Hematopoietic multipotent progenitor cell treated with erythropoietin and hydrocortisone succinate and interleukin-3 and kit ligand, for 17 days (in vitro differentiated cells): ENCODE measurements around the gene LRP1B.
"Not testable (repeated sequence)": the region's sequence is repeated elsewhere in the genome, so short reads cannot be mapped to it uniquely, and the experiment has no call there.

ENCODE experiments used
- DNase-seq: peaks from one replicate; pipeline ENCODE4 v3.0.0-alpha.2; 2015; ENCODE audit warnings: low spot score

Gene LRP1B

GRCh38 chr2:140683658-140684057 is 1447.2 kb downstream of the LRP1B start:
- no peak for DNase-seq

GRCh38 chr2:140680862-140681261 is 1450.0 kb downstream of the LRP1B start:
- DNase-seq, result no peak

GRCh38 chr2:140679752-140680151 is 1451.1 kb downstream of the LRP1B start:
- DNase-seq, result no peak

DNA sequence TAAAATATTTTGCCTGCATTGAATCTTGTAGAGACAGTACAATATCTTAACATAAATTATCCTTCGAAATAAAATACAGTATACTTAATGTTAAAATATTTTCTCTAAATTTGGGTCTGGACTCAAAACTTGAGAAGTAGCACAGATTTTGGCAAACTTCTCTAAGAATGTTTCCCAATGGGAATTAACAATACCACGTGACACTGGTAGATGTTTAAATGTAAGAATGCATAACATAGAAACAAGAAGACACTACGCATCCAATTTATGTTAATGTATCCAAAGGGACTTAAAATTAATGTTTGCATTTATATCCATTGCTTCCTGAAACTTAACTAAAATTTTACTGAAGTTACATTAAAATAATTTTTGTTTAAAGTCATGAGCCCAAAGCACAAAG is 1460.9 kb downstream of the LRP1B start:
- DNase-seq, result no peak

DNA sequence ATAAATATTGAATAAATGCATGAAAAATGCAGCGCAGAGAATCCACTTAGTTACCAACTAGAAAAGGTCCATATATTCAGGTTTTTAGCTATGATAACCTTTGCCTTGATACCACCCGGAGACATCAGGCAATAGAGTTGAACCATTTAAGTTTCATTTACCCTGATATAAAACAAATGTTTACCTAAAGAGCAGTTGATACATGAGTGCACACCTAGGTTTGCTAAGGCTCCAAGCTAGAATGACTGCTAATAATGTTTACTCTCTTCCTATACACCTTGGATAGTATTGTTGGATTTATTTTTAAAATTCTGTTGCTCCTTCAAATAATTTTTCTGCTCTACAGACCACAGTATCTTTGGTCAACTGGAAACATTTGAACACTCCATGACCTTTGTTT is 1463.6 kb downstream of the LRP1B start:
- DNase-seq, result no peak

- DNase-seq, result no peak
Observed at GRCh38 chr2:140662504-140662903, 1468.3 kb downstream of the LRP1B start.

DNA sequence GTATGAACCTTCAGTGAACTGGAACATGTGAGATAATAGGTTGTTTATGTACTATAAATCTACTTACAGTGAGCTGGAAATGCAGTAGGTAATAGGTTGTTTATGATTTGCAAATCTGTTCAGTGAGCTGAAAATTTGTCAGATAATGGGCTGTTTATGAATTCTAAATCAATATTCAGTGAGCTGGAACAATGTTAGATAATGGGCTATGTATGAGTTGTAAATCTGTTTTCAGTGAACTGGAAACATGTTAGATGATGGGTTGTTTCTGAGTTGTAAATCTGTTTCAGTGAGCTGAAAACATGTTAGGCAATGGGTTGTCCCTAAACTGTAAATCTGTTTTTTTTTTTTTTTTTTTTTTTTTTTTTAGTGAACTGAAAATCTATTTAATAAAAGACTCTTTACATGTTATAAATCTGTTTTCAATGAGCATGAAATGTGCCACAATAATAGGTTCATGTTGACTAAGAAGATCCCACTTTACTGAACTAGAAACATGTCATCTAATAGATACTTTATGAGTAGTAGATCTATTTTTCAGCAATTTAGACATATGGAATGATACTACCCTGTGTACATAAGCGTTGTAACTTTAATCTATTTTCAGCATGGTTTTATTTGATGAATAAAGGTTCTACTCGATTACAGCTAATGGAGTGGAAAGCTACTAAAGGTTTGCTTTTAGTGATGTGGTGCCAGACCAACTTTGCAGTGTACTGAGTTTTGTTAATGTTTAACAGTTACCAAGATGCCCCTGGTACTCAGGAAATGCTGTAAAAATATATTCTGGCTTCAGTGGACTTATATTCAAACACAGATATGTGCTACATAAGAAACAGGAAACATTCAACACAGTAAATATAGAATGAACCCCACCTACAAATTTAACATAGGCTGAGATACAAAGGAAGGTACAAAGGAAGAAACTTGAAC is 1471.8 kb downstream of the LRP1B start:
- no peak for DNase-seq

DNA sequence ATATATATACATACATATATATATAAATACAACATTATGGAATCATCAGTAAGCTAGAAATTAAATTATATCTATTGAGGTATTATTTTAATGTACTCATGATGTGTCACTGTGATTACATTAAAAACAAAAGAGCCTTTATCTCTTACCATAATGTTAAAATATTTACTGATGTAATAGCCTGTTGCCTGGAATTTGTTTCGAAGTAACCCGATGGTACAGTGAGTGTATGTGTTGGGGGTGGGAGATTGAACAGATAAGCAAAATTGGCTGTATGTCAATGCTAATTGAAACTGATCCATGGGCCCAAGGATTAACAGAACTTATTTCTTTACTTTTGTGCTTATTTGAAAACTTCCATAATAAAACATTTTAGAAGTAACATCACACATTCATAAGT is 1473.2 kb downstream of the LRP1B start:
- no peak for DNase-seq

DNA sequence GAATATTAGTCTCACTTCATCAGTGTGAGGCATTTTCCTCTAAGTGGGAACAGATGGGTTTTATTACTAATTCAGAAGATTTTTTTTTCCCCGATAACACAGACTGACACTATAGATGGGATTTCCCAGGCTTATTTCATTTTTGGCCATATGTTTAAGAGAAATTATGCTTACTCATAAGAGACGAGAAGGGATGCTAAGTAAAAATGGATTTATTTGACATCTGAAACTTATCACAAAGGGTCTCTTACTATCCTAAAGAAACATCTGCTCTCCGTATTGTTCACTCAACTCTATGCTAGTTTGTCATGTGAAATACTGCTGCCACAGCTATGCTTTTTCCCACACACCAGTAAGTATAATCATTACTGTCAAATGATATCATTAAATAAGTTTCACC is 1476.3 kb downstream of the LRP1B start:
- no peak for DNase-seq

DNA sequence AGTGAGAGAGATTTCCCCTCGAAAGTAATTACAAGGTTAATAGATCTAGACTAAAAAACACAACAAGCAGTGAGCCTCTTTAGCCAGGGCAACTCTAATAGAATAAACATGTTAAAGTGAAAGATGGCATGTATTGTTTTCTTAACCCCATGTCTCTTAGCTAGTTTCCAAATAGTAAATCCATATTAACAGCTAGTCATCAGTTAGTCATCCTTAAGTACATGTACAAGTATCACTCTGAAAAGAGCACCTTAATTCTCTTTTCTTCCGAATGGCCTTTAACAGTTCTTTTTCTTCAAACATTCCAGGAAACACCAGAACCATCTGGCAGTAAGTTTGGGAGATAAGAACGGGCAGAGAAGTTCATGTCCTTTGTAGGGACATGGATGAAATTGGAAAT is 1480.0 kb downstream of the LRP1B start:
- DNase-seq, result no peak

- not testable (repeated sequence) for DNase-seq
Observed at GRCh38 chr2:140650134-140650533, 1480.7 kb downstream of the LRP1B start.

- DNase-seq, result no peak
Observed at GRCh38 chr2:140648393-140648792, 1482.4 kb downstream of the LRP1B start.

DNA sequence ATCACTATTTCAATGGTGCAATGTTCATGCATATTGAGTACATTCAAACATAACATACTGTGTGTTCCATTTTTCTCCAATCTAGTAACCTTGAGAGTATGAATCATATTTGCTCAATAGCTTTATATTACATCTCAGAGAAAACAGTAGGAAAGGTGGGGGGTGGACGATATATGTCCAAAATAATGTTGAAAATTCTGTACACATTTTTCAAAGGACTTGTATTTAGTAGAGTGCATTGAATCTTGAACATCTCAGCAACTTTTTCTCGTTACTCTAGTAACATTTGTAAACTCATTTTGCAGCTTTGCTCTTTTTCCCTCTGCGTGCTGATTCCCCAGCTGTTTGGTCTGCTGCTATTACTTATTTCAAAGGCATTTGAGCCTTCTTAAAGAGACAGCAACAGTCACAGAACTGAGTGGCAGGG is 1487.0 kb downstream of the LRP1B start:
- DNase-seq, result no peak

DNA sequence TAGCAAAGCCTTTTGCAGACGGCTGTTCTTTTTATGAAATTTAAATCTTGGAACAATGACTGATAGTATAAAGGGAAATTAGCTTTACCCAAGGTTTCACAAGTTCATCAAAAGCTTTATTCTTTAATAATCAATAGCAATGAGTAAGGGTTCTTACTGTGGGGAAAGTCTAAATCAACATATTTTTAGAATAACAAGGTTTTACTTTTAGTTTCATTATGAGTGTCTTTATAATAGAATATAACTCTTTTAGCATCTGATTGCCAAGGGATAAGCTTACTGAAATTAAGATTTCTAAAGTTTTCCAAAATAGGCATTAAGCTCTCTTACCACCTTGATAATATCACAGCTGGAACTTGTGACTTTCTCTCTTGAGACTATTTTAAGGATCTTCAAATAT is 1489.7 kb downstream of the LRP1B start:
- DNase-seq, result no peak

- no peak for DNase-seq
Observed at GRCh38 chr2:140639628-140640027, 1491.2 kb downstream of the LRP1B start.

DNA sequence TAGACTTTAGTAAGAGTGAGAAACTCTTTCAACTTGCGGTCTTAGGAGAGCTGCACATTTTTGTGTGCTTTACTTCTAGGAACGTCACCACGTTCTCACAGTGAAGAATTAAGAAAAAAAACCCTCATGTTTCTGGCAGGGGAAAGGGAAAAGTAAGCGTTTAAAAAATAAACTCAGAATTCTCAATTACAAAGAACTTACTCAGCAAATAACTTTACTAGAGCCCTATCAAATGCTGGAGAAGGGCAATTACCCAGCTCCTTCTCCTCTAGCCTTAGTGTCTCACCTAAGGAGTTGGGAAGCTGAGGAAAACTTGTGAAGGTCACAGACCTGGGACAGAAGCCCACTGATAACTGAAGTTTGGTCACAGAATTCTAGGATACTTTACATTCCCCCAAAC is 1500.3 kb downstream of the LRP1B start:
- DNase-seq, result no peak

GRCh38 chr2:140627885-140628284 is 1502.9 kb downstream of the LRP1B start:
- DNase-seq, result no peak

DNA sequence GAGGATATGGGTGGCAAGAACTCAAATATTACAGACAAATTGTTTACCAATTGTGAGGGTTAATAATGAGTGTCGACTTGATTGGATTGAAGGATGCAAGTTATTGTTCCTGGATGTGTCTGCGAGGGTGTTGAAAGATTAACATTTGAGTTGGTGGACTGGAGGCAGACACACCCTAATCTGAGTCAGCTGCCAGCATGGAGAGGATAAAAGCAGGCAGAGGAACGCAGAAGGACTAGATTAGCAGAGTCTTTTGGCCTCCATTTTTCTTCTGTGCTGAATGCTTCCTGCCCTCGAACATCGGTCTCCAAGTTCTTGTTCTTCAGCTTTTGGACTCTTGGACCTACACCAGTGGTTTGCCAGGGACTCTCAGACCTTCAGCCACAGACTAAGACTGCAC is 1503.7 kb downstream of the LRP1B start:
- DNase-seq, result no peak

DNA sequence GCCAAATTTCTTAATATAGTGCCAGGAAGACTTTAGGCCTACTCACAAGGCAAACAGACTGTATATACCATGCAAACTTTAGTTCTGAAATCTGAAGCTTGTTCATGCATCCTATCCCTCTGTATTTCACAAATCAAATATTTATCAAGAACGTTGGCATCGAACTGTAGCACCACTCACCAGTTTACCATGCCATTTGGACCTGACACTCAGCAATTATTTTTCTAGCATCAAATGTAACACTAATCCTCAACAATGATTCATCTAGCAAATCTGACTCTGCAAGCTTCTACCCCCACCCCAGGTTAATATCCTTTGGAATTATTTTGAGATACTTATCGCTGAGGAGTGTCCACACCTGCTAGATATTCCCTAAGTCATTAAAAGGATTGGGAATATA is 1506.6 kb downstream of the LRP1B start:
- no peak for DNase-seq

DNA sequence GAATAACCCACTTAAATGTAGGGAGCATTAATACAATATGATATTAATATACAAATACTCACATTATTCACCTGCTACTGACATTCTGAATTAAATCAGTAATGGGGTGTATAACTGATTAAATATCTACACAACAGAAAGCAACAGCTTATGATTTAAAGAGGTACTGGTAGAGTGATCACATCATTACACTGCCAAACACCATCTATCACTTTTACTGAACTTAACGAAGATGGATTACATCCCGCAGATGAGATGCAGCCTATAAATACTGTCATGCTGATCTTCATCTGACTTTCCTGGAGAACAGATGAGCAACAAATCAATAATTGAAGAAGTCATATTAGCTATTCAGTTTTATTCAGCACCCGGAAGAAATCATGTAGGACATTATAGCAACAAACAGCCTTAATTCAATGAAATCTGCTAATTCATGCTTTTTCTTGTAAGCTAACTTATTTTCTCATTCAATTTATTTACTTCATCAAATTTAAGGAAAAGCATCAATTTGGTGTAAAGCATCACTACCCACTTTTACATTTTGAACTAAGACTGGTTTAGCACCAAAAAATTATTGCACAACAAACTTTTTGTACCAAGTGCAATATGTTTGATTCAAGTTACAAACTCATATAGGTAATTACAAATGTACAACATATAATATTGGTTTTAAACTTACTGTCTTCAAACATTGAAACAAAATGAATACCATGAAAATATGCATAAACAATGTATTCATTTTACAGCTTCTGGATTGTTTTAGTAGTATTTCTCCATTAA is 1509.0 kb downstream of the LRP1B start:
- no peak for DNase-seq

- no peak for DNase-seq
Observed at GRCh38 chr2:140604788-140605187, 1526.0 kb downstream of the LRP1B start.

DNA sequence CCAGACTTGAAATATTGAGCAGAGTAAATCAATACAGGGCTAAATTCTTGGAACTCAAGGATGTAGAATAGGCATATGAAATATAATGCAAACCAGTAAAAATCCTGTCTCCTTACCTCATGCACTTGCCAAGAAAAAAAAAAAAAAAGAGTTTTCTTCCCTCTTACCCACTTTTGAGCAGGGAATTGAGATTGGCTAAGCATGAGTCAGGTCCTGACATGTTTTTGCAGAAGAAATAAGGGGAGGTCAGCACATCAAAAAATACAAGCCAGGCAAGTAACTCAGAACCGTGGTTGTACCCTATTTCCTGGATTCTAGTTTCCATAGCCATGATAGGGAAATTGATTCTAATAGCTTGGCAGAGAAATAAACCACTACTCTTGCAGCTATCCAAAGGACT is 1526.7 kb downstream of the LRP1B start:
- no peak for DNase-seq

GRCh38 chr2:140603416-140603815 is 1527.4 kb downstream of the LRP1B start:
- DNase-seq, result no peak
